Prostate gland (tissue), 2 donors: ENCODE data around the gene SOX8. TPM values are rescaled to one million over a fixed set of nuclear protein-coding genes. Genes with fewer than 3 reads are reported as not detected.

Source experiments
- DNase-seq: peaks from one replicate; pipeline ENCODE4 v3.0.0-alpha.2; 2019; ENCODE audit warnings: low spot score
- H3K27ac ChIP-seq, 2 donors: fragments of 200-600 bp; sonication (generic); 2 replicates each; pipeline ENCODE4 v1.5.1; 2017 to 2019
- H3K27me3 ChIP-seq: fragments of 200-600 bp; sonication (generic); replicated peaks from 2 replicates; pipeline ENCODE4 v1.5.1; 2019; ENCODE audit not compliant: insufficient read depth
- H3K36me3 ChIP-seq, 2 donors: fragments of 200-600 bp; sonication (generic); 1 replicate in 1 of 2; 2 replicates in 1 of 2; pipeline versions ENCODE4 v1.5.1 to v1.8.1; 2017 to 2019
- H3K4me1 ChIP-seq: fragments of 200-600 bp; sonication (generic); replicated peaks from 2 replicates; pipeline ENCODE4 v1.5.1; 2019
- H3K4me3 ChIP-seq, 2 donors: fragments of 200-600 bp; sonication (generic); 2 replicates each; pipeline ENCODE4 v1.5.1; 2017 to 2019
- H3K9me3 ChIP-seq: fragments of 200-600 bp; sonication (generic); 2 replicates; pipeline ENCODE4 v1.5.1; 2017
- CTCF ChIP-seq, 4 experiments: fragments of 200-600 bp in 2 of 4; fragments of 450-650 bp in 2 of 4; sonication (generic) in 2 of 4; IDR thresholded peaks; 1 replicate in 3 of 4; 2 replicates in 1 of 4; pipeline ENCODE4 v1.5.1; 2016 to 2019; ENCODE audit warnings: antibody characterized with exemption in 4 of 4, mild to moderate bottlenecking in 2 of 4, moderate library complexity in 2 of 4
- POLR2A ChIP-seq: fragments of 450-650 bp; IDR thresholded peaks from one replicate; pipeline ENCODE4 v1.6.1; 2016; ENCODE audit warnings: antibody characterized with exemption, mild to moderate bottlenecking
- POLR2AphosphoS5 ChIP-seq: sonication (generic); formaldehyde crosslinking; IDR thresholded peaks from one replicate; pipeline ENCODE4 v1.6.1; 2017; ENCODE audit warnings: antibody characterized with exemption
- WGBS: methylation state at CpG from one replicate; pipeline ENCODE4 v1.1.5; 2018; 5-methylcytosine and 5-hydroxymethylcytosine counted together
- intact Hi-C: fragments of 100-400 bp; cut with DNase I; formaldehyde crosslinking; loops from one replicate; pipeline ENCODE4 v1.14.2; 2022
- total RNA-seq, 2 donors: library from RNA; depleted of rRNA; stranded (reverse); fragments of >200 nt; gene quantifications; one replicate each; pipeline ENCODE4 v1.1.0, GENCODE V29; 2016

The SOX8 gene
- total RNA-seq, 2 donors from 2014 or later: 0.59 to 11.9 TPM

DNA sequence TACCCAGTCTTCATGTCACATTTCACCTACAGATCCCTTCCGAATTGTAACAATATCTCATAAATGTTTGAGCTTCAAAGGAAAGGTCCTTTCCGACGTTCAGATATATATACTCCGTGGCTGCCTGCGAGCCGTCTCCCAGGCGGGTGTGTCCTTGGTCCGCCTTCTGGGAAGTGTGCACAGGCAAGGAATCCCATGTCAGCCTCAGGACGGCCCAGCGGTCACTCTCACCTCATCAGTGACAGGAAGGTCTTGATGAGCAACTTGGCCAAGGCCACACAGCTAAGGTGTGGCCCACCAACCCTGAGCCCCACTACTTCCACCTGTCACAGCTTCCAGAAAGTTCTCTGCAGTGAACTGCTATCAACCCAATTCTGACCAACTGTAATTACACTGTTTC lies 15.1 kb upstream of the SOX8 start:
- intact Hi-C loops: no loop called here
- Histone ChIP-seq H3K27me3 (no peaks in the 10 kb centered on the region), H3K9me3 (no peaks in the 10 kb centered on the region), H3K4me1 (peaks cover 27% of the 10 kb centered on the region), H3K27ac (no peak overlapping the region), H3K4me3 (no peak overlapping the region), H3K36me3 (no peaks in the 10 kb centered on the region)
- 93% methylated on average over 10 of the region's 10 CpGs for WGBS
- TF ChIP-seq CTCF (IDR thresholded peaks at IDR 0.05) (no peak), POLR2A (no peak), POLR2AphosphoS5 (no peak)
- DNase-seq: no peak

DNA sequence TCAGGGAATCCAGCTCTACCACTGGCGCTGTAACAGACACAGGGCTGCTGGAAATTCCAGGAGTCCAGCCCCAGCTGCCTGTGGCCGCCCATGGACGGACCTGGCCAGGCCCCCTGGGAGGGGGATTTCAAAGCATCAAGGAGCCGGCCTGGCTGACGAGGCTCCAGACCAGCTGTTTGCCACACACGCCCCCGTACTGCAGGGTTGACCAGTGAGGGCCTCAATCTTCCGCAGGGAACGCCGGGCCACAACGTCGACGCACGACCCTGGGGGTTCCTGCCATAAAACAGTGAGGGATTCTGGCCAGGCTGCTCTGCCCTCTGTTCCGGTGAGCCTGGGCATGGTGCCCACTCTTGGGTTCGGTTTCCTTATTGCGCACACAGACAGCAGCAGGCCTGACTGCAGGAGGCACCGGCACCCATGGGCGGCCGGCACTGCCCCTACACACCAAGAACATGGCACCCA lies 14.5 kb upstream of the SOX8 start:
- WGBS: 86% methylated on average over 5 of the region's 20 CpGs
- Histone ChIP-seq H3K4me1 (peaks cover 27% of the 10 kb centered on the region), H3K36me3 (no peaks in the 10 kb centered on the region), H3K4me3 (no peak overlapping the region), H3K27me3 (no peaks in the 10 kb centered on the region), H3K27ac (no peak overlapping the region), H3K9me3 (no peaks in the 10 kb centered on the region)
- TF ChIP-seq CTCF (IDR thresholded peaks at IDR 0.05): no peak
- no peak for TF ChIP-seq POLR2AphosphoS5
- no peak for TF ChIP-seq POLR2A
- intact Hi-C loops: no loop called here
- no peak for DNase-seq

DNA sequence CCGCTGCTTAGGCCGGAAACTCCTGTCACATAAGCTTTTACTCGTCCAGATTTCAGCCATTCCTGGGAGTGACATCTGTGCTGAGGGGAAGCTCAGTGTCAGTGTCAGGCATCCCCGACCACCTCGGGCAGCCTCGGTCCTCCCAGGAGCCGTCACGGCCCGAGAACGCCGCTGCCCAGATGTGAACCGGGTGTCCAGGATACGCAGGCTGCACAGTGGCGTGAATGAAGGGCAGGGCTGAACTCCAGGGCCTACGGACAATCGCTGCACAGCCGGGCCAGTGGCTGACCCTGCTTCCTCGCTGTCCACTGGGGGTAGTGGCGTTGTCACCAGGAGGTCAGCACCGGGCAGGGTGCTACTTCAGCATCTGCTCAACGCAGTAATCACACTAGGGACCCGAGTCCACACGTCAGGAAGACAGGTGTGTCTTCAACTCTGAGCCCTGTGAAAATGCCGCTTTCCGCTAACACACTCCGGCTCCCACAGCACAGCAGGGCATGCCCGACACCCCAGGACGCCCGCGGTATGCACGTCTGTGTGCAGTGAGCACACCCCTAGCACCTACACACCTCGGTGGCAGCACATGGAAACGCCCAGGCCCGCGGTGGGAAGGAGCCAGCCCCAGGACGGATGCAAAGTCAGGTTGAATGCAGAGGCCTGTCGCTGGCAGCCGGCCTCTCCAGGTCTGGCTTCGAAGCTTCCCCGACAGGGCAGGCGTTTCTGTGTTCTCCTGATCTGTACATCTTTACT lies 13.8 kb upstream of the SOX8 start:
- Histone ChIP-seq H3K4me3 (no peak overlapping the region), H3K27ac (no peak overlapping the region), H3K9me3 (no peaks in the 10 kb centered on the region), H3K36me3 (no peaks in the 10 kb centered on the region), H3K4me1 (peaks cover 27% of the 10 kb centered on the region), H3K27me3 (no peaks in the 10 kb centered on the region)
- 63% methylated on average over 39 of the region's 41 CpGs for WGBS
- intact Hi-C loops: no loop called here
- no peak for DNase-seq
- no peak for TF ChIP-seq CTCF (IDR thresholded peaks at IDR 0.05)
- TF ChIP-seq POLR2A: no peak
- no peak for TF ChIP-seq POLR2AphosphoS5

- intact Hi-C loops: no loop called here
- 65% methylated on average over 8 of the region's 8 CpGs for WGBS
- no peak overlapping the region for H3K27ac ChIP-seq
Measured at GRCh38 chr16:968620-969019, 12.9 kb upstream of the SOX8 start.

More at GRCh38 chr16:968620-969019, 12.9 kb upstream of the SOX8 start:
- no peaks in the 10 kb centered on the region for H3K9me3 ChIP-seq
- H3K27me3 ChIP-seq: no peaks in the 10 kb centered on the region
- TF ChIP-seq POLR2AphosphoS5 (no peak), CTCF (IDR thresholded peaks at IDR 0.05) (no peak), POLR2A (no peak)
- no peak overlapping the region for H3K4me3 ChIP-seq
- peaks cover 19% of the 10 kb centered on the region for H3K4me1 ChIP-seq
- no peak for DNase-seq
- no peaks in the 10 kb centered on the region for H3K36me3 ChIP-seq
